HG02588 (cell line): ENCODE data around the gene FBXW10B.
"Not testable (repeated sequence)": the region's sequence is repeated elsewhere in the genome, so short reads cannot be mapped to it uniquely, and the experiment has no call there.

Experiments
- ATAC-seq: cut with Tn5 transposase; IDR thresholded peaks from one replicate; pipeline ENCODE4 v1.9.1; 2021; ENCODE audit warnings: mild to moderate bottlenecking, moderate library complexity; ENCODE audit not compliant: unreplicated experiment

FBXW10B gene, protein sequence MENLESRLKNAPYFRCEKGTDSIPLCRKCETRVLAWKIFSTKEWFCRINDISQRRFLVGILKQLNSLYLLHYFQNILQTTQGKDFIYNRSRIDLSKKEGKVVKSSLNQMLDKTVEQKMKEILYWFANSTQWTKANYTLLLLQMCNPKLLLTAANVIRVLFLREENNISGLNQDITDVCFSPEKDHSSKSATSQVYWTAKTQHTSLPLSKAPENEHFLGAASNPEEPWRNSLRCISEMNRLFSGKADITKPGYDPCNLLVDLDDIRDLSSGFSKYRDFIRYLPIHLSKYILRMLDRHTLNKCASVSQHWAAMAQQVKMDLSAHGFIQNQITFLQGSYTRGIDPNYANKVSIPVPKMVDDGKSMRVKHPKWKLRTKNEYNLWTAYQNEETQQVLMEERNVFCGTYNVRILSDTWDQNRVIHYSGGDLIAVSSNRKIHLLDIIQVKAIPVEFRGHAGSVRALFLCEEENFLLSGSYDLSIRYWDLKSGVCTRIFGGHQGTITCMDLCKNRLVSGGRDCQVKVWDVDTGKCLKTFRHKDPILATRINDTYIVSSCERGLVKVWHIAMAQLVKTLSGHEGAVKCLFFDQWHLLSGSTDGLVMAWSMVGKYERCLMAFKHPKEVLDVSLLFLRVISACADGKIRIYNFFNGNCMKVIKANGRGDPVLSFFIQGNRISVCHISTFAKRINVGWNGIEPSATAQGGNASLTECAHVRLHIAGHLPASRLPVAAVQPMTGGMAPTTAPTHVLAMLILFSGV

DNA sequence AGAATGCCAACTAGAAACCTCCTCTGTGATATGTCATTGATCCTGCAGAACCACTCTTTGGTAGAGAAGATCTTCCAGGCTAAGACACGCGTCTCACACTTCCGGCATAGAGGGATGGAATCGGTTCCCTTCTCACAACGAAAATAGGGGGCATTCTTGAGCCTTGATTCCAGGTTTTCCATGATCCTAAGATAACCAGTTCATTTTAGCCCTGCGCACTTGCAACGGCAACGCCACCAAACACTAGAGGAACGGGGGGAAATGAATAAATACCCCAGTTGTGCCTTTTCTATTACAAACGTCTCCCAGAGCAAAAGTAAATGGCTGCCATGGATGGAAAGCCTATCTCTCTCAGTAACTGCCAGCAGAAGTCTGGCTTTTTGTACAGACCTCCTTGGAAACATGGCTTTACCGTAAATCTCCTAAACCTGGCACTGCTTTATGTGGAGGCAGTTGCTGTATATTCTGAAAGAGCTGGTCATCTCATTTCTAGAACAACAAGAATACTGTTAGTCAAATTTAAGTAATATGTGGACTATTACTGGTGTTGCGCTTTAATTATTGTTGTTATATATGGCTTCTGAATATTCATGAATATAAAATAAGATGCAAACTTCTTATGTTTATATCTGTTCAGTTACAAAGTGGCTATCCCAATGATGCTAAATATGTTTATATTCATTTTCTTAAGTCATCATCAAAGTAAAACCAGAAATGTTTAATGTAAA lies at the start of gene FBXW10B:
Gene FBXW10B, minus strand, starts transcription at position 374 of the 728 bp plus-strand sequence. Its CDS starts 192 bp downstream, at position 182.
- ATAC-seq, result not testable (repeated sequence)

DNA sequence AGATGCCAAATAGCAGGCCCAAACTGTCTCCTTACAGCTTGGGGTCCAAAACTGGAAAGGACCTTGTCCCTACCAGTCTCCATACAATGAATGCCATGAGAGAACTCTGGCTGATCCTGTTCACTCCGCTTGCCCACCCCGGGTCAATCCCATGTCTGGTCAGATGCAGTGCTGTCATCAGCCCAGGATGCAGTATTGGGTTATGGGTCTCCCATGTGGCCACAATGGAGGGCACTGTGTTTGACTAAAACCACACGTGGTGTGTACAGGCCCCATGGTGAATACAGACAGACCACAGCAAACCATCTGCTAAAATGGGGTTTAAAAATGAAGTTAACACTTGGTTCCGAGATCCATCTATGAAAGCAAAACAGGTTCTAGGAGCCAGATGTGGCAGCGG lies 44.2 kb upstream of the FBXW10B start:
- ATAC-seq, result no peak

DNA sequence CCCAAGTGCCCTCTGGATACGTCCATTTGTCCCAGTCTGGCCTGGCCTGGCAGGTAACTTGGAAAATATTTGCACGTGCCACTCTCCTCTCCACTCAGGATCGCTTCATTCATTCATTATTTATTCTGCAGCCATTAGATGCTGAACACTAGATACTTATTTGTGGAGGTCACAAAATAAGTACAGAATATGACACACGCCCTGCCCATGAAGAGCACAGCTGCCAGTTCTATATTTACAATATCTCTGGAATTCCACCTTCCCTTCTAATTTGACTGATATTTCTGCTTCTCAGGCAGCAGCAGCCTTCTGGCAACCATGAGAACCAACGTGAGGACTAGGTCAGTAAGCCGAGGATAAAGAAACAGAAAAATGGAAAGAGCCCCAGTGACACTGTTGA lies 43.7 kb upstream of the FBXW10B start:
- ATAC-seq, result no peak

DNA sequence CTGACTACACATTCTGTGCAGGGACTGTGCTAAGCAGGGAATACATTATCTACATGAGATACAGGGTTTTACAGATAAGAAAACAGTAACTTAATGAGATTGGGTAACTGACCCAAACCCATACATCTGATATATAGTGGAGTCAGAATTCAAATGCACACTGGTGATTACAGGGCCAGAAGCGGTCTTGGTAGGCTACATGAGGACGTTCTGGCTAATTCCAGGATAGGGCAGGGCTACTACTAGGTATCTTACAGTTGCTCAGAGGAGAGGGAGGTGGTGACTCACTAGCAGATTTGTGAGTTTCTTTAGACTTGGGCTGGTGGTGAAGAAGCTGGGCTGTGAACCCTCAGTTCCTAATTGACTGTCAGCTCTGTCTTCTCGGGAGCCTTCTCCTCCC lies 43.2 kb upstream of the FBXW10B start:
- no peak for ATAC-seq

DNA sequence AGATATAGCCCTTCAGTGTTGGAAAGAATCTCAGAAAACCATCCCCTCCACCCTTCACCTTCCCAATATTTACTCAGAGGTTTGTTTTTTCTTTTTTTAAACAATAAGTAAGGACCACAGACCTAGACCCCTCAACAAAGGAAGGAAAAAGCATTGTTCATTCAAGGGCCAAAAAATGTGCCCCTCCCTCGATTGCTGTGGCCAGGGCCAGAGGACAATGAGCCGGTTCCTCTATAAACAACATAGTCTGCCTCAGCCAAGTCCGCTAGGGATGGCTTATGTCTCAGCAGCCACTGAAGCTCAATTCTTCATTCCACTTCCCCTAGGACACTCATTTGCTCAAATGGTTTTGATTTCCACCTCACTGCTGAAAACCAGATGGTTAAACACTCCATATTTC lies 40.6 kb upstream of the FBXW10B start:
- ATAC-seq, result no peak

DNA sequence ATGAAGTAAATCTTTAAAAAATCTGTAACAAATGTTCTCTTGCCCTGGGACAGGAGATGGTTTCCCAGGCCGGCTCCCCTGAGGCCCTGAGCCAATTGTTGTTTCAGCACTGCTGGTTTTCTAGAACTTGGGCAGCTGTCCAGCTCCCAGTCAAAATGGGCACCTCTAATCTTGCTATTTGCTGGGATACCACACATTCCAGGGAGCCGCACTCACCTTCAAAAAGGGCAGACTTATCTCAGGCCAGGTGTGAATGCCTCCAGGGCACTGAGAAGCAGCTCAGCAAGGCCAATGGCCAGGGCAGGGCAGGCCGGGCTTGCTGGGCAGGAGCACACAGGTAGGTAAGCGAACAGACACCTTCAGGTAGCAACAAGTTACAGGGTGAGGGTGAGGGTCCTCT lies 40.2 kb upstream of the FBXW10B start:
- no peak for ATAC-seq

DNA sequence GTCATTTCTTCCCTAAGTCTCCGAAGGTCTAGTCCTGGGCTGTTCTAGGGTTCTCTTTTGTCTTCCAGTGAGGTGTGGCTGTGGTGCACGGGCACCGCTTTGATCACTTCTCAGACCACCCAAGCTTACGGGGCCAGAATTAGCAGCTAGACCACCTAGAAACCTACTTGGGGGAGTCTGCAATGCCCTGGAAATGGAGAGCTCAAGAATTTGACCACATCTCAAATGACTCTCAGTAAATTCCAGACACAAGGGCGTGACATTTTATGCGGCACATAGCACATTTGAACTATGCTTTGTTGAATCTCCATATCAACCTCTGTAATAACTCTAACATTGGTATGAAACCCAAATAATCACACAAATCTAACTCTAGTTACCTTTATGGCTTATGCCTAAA lies 39.7 kb upstream of the FBXW10B start:
- ATAC-seq, result no peak

DNA sequence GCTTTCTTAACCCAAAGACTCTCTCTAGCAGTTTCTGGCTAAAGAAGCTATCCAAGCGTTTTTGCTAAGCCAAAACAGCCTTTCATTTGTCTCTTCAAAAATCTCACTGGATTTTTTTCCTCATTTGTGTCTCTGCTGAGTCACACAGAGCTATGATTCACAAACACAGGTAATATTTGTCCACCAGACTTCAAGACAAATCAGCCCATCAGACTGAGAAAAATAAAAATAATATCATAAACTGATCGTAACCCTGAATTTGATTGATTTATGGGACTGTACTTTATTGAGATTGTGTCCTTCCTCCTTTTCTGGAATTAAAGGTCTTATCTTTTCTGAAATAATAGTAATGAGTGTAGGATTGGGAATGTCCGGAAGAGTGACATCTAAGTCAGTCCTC lies 38.8 kb upstream of the FBXW10B start:
- ATAC-seq, result no peak

DNA sequence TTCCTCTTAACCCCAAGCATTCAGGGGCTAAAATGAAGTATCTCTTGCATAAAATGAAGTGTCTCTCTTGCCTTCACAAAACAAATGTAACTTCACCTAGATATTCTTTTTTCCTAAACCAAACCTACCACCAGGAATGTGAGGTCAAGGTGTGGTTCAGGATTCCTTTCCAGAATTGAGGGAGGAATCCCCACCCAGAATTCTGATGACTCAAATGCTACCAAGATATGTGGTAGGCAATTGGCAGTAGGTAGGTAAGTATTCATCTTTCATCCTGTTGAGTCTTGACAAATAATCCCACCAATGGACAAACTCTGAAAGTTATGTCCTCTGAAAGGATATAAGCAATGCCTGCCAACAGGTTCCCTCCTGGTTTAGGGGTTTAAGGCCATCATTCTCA lies 38.4 kb upstream of the FBXW10B start:
- ATAC-seq, result no peak

DNA sequence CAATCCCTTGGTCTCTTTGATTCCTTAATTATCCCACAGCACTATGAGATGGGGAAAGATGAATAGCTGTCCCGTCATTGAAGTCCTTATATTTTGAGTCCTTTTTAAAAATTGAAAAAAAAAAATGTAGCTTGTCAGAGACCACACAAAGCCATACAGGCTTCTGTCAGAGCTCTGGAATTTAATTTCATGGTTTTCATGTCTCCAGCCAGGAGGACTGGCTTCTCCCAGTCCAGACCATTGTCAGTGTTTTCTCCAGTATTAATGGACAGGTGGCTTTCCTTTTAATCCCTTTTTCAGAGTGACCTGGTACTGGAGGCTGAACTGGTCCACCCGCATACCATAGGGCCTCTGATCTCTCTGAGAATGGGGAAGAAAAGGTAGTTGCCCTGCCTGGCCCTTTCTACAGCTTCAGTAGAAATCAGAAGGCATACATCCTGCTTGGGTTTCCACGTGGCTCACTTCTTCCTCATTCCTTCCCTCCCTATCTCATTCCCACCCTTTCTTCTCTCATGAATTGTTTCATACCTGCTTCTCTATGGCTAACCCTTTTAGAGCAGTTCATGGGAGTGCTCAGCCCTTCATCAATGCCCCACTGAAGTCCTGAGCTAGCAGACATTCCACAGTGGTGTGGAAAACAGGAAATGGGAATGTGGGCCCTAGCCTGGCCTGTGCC lies 35.5 kb upstream of the FBXW10B start:
- ATAC-seq, result no peak

DNA sequence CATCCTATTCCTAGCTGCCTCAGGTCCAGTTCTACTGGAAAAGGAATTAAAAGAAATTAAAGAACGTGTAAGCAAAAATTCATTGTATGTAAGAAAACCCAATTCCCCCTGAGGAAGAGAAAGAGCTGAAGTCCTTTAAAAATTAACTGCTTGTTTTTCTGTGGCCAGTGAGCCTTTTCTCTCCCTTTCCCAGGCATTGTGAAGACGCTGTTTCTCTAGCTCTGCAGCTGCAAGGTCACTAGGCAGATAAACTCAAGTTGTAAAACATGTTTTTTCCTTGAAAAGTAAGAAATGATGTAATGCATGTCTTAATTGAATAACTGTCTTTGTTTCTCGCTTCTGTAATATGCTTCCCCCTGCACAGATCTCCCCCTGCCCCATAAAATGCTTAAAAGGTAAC lies 34.9 kb upstream of the FBXW10B start:
- ATAC-seq, result not testable (repeated sequence)

DNA sequence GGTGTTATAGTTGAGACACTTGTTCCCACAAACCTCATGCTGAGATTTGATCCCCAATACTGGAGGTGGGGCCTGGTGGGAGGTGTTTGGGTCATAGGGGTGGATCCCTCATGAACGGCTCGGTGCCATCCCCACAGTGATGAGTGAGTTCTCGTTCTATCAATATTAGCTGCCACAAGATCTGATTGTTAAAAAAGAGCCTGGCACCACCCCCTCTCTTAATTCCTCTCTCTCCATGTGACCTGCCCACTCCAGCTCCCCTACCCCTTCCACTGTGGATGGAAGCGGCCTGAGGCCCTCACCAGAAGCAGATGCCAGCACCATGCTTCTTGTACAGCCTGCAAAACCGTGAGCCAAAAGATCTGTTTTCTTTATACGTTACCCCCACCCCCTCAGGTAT lies 33.5 kb upstream of the FBXW10B start:
- no peak for ATAC-seq

DNA sequence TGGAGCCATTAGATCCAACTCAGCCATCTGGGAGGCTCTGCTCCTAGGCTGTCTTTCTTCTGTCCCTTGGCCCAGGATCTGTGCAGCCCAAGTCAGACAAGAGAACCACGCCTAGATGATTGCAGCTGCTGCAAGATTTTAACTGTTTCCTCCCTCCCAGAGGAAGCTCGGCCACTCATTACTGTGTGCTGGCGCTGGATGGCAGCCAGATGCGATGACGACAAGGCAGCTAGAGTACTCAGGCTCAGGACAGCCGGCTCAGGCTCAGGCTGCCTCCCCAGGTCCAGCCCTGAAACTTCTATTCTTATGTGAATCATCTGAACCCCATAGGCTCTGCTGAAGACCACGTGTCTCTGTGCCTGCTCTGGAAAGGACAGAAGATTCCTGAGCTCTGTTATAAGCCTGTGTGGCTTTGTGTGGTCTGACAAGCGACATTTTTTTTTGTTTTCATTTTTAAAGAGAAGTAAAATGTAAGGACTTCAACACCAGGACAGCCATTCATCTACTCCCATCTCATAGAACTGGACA lies 32.1 kb upstream of the FBXW10B start:
- no peak for ATAC-seq

DNA sequence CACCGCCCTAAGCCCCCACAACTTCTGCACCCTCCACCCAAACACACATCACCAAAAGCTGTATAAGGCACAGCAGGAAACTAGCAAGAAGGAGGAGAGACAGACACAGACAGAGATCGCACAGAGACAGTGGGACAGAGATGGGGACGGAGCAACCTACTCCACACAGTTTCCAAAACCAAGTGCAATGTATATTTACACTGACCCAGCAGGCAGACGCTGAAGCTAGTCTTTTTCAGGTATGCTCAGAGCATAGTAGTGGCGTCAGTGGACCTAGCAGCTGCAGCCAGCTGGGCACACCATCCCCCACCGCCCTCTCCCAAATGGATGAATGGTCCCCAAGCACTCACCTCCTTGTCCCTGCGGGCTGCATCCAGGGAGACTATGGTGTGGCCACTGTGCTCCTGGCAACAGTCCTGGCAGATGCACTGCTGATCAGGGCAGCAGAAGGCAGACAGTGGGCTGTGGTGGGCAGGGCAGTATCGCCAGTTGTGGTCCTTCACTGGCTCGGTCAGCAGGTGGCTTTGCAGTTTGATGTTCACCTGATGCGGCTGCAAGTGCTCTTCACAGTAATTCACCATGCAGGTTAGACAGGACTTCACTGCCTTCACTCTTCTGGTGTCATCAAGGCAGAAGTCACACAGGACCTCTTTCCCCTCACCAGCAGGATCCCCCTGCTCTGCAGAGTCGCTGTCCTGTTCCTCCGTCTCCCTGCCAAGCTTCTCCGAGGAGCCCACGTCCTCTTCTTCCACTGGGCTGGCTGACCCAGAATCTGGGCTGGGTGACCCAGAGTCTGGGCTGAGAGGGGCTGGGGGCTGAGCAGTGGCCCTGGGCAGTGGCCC lies 31.5 kb upstream of the FBXW10B start:
- no peak for ATAC-seq

DNA sequence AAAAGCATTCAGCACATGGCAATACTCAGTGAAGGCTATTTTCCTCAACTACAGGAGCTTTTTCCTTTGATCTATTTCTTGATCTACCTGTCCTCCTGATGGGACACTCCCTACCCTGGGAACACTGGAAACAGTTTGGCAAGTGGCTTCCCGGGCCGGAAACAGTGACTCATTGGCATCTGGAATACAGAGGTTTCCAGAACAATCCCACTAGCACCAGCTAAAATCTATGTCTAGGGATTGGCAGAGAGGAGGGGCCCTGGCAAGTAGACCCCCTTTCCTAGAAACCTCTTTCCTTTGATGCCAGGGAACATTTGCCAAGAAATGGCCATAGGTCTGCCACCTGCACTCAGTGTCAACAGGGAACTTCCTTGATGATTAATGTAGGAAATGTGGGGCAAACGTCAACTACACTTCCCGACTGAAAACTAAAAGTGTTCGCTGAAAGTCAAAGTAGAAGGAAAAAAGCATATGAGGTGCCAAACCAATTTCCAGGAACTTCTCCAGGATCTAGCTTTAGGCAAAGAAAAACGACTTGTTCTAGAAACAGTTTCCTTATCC lies 30.4 kb upstream of the FBXW10B start:
- ATAC-seq, result no peak

DNA sequence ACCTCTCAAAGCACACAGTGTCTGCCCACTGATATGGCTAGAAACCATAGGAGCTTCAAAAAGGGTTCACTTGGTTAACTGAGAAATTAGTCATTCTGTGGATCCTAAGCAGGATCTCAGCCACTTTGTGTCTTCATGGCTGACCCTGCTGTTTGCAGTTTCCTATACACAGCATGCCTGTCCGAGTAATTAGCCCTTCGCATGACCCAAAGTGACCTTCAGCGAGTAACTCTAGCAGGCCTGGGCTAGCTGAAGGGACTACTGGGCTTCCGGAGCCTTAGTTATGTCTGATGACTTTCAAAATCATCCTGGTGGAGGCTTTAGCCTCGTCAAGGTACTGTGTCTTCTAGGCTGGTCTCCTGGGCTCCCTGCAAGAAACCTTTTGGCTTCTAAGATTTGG lies 28.9 kb upstream of the FBXW10B start:
- ATAC-seq, result no peak

DNA sequence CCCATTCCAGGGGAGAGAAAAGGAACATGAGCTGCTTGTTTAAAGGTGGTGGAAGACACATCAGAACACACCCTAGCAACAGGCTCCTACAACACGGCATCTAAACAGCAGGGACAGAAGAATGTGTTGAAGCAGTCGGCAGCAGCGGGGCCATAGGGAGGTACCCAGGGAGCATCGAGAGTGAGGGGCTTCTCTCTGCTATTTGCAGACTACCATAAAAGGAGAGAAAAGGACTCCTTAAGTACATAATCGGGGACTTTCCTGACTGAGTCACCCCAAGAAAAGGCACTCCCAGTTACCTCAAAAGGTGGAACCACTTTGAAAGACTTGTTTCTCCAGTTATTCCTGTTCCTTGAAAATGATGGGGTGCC lies 26.4 kb upstream of the FBXW10B start:
- not testable (repeated sequence) for ATAC-seq

DNA sequence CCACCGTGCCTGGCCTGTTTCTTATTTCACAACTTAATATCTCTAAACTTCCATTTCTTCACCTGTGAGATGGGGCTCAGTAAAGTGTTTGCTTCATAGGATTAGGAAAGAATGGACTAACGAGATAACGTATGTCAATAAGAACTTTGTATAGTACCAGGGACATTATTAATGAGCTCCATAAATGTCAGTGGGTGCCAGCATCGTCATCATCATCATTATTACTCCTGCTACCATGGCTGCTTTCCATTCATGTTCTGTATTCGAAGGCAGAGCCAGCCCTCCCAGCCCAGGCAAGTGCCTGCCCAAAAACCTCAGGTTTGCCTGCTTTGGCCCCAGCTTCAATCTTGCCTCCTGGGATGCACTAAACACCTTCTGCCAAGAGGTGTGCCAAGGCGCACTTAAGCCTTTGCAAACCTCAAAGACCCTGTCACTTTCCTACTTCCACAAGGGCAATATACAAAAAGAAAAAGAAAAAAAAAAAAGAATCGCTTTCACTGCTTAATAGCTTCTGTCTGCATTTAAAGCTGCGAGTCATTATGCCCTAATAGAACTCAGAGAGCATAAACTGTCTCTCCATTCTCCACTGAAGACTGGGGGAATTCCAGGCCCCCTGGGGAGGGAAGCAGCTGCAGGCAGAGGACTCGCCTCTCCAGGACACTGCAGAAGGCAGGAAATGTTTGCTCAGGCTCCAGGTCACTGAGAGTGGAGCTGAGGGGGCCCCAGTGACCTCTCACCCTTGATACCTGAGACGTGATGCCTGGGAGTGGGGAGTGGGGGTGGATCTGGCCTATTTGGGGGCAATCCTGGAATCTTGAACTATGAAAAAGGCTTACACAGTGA lies 25.8 kb upstream of the FBXW10B start:
- not testable (repeated sequence) for ATAC-seq
